Esophagus muscularis mucosa (tissue), 3 donors: ENCODE measurements around the gene HDAC4.

Experiments
- EP300 ChIP-seq: sonication (generic); formaldehyde crosslinking; IDR thresholded peaks from one replicate; pipeline ENCODE4 v1.6.1; 2017; ENCODE audit warnings: antibody characterized with exemption
- TF ChIP-seq, protein P1 (sequence below), 3 experiments: fragments of 200-600 bp in 2 of 3; fragments of 450-650 bp in 1 of 3; sonication (generic) in 2 of 3; IDR thresholded peaks; one replicate each; pipeline ENCODE4 v1.5.1; 2017 to 2019; ENCODE audit warnings: antibody characterized with exemption in 3 of 3, mild to moderate bottlenecking in 2 of 3, moderate library complexity in 1 of 3

DNA sequence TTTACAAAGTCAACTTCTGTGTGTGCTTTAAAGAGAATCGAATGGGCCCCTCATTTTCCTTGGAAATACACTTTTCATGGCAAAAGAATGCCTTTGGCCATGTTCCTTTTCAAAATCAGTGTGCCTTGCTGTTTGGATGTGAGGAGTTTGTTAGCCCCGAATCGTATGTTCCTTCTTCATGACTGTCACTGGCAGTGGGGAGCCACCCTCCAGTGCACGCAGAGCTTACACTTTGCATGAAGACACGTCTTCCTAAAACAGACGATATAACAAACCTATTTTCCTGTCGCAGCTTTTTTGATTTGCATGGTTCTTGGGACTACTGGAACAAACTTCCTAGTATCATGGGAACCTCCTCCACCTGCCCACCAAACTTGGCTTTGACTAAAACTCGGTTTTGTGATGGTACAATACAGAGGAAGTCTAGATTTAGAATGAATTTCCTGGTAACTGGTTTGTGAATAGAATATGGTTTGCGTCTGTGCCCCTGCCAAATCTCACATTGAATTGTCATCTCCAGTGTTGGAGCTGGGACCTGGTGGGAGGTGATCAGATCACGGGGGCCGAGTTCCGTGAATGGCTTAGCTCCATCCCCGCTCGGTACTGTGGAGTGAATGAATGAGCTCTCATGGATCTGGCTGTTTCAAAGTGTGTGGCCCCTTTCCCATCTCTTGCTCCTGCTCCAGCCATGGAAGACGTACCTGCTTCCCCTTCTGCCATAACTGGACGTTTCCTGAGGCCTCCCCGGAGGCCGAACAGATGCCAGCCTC lies 358.1 kb downstream of the HDAC4 start:
- TF ChIP-seq, protein P1, sequence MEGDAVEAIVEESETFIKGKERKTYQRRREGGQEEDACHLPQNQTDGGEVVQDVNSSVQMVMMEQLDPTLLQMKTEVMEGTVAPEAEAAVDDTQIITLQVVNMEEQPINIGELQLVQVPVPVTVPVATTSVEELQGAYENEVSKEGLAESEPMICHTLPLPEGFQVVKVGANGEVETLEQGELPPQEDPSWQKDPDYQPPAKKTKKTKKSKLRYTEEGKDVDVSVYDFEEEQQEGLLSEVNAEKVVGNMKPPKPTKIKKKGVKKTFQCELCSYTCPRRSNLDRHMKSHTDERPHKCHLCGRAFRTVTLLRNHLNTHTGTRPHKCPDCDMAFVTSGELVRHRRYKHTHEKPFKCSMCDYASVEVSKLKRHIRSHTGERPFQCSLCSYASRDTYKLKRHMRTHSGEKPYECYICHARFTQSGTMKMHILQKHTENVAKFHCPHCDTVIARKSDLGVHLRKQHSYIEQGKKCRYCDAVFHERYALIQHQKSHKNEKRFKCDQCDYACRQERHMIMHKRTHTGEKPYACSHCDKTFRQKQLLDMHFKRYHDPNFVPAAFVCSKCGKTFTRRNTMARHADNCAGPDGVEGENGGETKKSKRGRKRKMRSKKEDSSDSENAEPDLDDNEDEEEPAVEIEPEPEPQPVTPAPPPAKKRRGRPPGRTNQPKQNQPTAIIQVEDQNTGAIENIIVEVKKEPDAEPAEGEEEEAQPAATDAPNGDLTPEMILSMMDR (IDR thresholded peaks at IDR 0.05) = no peak
- TF ChIP-seq EP300 = no peak
